HG03196 (cell line): Measurements from ENCODE around the gene MOB3B.

Experiments used
- ATAC-seq: cut with Tn5 transposase; IDR thresholded peaks from one replicate; pipeline ENCODE4 v1.9.1; 2021; ENCODE audit not compliant: unreplicated experiment

Gene MOB3B

GRCh38 chr9:27394826-27395201, 134.8 kb downstream of the MOB3B start:
- ATAC-seq = no peak

DNA sequence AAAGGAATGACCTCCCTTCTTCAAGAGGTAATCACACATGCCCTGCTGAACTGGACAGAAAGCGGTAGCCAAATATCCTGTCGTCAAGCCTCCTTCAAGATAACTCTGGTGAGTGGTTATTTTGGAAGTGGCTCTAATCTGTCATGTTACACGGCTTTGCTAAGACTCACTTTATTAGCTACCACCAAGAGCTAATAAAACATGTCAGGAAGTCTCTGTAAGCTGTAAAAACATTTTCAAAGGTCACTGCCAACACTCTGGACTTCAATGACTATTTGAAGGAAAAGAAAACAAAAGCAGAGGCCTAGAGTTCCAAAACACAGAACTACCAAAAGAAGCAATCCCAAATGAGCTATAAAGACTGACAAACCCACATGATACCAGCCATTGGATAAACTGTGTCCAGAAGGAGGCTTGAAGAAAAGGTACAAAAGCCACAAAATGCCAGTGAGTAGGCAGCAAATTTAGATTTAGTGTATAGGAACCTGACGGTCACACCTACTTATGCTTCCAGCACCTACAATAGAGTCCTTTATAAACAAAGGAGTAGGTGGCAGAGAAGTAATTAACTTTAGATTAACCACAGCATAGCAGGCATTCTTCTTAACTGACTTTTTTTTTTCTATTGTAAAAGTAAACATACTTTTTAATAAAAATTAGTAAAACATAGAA, 135.3 kb downstream of the MOB3B start:
- no peak for ATAC-seq

GRCh38 chr9:27393054-27393846, 136.4 kb downstream of the MOB3B start:
- no peak for ATAC-seq

DNA sequence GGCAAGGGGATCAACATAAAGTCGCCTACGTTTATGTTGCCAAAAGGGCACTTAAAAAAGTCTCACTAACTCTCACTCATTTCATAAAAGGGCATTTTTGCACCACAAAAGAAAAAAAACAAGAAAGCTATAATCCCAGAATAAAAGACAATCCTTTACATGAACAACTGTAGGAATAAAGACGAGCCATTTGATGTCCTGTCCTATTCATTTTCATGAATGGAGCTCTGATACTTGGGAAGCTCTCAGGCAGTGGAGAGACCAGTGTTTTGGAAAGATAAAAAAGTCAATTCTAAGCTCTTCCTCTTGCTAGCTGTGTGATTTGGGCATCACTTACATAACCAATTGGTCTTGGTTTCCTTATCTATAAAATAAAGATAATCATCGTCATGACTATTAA, 137.2 kb downstream of the MOB3B start:
- no peak for ATAC-seq

- ATAC-seq = no peak
These were observed 138.3 kb downstream of the MOB3B start for GRCh38 chr9:27391040-27391895.

- ATAC-seq = no peak
These were observed 141.5 kb downstream of the MOB3B start for GRCh38 chr9:27388150-27388549.

GRCh38 chr9:27387722-27388121, 141.9 kb downstream of the MOB3B start:
- no peak for ATAC-seq

GRCh38 chr9:27386571-27387091, 143.0 kb downstream of the MOB3B start:
- no peak for ATAC-seq

- no peak for ATAC-seq
These were observed 143.8 kb downstream of the MOB3B start for GRCh38 chr9:27385606-27386322.

DNA sequence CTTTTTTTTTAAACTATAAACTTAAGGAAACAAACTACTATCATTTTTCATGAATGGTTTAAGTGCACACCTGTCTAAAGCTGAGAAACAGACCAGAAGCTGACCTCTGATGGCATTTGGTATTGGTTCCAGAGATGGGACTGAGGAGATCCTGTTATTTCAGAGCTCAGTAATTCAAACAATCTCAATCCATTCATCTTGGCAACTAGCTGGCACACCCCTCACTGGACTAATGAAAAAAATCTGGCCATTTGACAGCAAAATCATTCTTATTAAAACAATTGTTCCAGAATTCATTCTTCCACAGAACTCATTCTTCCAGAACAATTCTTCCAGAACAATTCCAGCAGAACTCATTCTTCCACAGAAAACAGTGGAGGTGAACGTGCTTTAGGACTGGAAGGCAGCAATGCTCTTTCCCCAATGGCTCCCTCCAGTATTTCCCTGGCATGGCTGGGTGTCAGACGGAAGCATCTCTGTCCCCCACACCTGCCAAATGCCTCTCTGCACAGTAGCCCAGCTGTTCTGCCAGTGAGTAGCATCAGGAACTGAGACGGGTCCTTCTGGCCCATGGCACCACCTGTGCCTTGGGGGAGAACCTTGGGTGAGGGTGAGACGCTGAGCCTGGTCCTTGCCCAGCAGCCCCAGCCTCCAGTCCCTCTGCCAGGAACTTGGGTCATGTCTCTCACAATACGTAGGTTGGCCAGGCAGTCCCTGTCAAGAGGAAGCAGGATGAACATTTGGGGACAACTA, 145.2 kb downstream of the MOB3B start:
- ATAC-seq = no peak

DNA sequence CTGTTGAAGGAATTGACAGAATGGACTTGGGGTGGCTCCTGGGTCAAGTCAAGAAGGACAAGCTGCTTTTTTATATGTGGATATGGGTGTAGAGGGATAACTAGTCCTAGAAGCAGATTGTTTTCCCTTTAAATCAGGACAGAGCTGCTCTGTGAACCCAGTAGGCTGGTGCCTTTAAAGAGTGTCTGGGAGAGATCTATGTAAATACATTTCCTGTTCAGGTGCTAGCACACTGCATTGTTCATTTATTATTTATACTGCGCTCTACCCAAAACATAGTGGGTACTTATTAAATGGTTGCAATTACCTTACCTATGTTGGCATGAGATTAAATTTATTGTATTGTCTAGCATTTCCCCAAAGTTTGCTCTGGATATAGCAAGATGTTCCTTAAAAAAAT, 146.1 kb downstream of the MOB3B start:
- no peak for ATAC-seq

DNA sequence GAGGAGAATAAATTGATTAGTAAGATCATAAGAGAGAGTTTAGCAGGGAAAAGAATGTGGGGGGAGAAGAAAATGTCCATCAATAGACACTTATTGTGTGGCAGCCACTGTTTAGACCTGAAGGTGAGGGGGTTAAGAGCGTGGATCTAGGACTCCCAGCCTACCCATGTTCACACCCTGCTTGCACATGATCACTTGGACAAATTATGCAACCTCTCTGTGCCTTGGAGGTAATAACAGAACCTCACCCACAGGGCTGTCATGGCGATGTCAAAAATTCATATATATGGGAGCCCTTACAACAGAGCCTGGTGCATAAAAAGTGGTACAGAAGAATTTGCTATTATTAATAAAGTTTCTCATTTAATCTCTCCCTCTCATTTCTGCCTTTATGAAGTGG, 146.6 kb downstream of the MOB3B start:
- no peak for ATAC-seq

- no peak for ATAC-seq
These were observed 147.3 kb downstream of the MOB3B start for GRCh38 chr9:27382308-27382707.

DNA sequence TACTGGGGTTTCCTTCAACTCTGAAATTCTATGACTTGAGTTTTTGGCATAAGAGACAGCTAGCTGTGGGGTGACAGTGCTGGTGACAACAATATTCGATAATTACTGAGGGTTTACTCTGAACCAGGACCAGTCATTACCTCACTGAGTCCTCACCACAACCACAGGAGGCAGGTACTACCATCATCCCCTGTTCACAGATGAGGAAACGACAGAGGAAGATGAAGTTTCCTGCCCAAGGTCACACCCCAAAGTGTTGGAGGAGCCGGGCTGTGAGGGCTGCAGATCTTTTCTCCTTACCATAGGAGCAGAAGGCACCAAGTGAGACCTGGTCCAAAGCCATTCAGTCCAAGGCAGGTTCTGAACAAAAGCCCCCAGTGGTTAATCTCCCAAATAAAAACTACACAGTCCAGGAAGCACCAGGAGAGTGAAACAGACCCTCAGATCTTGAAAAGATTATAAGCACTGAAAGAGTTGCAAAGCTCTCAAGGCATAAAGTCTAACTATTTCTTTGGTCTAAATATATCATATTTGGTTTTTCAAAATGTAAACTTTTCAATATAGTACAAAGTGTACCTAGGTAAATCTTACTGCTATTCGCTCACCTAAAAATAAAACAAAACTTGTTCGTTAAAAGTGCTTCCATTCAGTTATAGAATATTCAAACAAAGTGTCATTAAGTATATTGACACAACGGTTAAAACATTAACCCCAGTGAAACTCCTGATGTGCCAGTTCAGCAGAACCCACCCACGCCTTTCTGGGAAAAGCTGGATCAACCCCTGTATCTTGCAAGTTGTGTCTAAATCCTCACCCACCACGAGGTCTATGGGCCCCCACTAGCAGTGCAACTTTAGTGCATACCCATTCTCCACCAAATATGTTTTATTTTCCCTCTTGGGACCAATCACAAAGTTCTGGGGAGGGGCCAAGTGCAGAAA, 150.0 kb downstream of the MOB3B start:
- peak; percentile 22 for ATAC-seq

GRCh38 chr9:27377811-27378456, 151.7 kb downstream of the MOB3B start:
- ATAC-seq = peak; percentile 88

DNA sequence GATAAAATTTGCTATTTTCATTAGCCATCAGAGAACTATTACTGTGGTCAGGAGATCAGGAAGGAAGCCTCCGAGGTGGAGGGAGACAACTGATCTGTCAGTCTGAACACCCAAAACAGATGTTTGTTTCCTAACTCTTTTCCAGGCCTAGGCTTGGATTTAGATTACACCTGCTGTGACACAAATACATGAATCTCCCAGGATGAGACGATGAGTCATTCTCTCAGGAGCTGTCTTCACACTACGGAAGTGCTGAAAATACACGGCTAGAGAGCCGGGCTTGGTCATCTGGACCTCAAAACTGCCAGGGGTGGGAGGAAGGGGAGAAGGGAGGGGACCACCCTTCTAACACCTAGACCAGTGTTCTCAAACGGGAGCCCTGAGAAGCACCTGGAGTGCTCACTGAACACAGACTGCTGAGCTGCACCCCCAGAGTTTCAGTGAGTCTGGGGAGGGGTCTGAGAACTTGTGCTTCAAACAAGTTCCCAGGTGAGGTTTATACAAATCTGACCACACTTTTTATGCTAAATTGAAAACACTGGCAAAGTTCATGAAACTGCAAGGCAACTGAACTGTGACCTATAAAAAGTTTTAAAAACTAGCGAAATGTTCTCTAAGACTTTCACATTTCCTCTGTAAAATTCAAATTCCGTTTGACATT, 152.3 kb downstream of the MOB3B start:
- peak; percentile 33 for ATAC-seq

GRCh38 chr9:27373851-27374250, 155.8 kb downstream of the MOB3B start:
- no peak for ATAC-seq

GRCh38 chr9:27372615-27373014, 157.0 kb downstream of the MOB3B start:
- no peak for ATAC-seq
